ENCODE measurements around the gene PMVK.

The PMVK gene

DNA sequence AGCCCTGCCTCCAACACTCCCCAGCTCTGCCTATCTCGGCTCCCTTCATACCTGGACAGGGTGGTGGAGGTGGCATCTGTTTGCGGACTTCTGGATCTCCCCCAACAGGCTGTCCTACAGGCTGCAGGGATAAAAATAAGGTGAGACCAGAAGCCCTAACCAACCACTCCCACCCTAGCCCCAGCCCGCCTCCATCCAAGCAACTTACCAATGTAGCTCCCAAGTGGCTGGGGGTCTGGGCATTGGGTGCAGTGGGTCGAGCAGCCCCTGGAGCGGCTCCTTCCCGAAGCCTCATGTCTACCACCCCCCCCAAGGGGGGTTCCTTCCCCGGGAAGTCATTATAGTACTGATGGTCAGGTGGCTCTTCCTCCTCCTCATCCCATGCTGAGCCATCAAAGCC lies 29.6 kb upstream of the PMVK start:
- no peak for DNase-seq

DNA sequence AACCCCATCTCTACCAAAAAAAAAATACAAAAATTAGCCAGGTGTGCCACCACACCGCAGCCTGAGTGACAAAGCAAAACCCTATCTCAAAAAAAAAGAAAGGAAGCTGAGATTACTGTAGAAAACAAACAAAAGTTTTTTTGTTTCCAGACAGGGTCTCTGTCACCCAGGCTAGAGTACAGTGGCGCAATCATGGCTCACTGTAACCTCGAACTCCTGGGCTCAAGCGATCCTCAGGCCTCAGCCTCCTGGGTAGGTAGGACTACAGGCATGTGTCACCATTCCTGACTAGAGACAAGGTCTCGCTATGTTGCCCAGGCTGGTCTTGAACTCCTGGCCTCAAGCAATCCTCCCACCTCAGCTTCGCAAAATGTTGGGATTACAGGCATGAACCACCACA lies 27.8 kb upstream of the PMVK start:
- DNase-seq, result no peak

DNA sequence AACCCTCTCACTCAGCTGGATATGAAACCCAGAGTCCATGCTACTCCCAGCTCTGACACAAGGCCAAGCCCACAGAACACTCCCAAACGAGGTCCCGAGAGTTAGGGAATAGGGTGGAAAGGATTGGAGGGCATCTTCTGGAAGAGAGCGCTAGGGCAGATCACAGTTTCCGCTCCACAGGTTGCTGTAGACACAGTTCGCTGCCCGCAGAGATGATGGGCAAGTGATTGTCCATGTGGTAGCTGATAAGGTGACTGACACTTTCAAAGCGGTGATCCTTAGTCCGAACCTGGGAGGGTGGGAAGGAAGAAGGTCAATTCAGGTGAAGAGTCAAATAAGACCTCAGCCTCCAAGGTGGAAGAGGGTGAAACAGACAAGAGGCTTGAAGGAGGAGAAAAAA lies 27.1 kb upstream of the PMVK start:
- no peak for DNase-seq

DNA sequence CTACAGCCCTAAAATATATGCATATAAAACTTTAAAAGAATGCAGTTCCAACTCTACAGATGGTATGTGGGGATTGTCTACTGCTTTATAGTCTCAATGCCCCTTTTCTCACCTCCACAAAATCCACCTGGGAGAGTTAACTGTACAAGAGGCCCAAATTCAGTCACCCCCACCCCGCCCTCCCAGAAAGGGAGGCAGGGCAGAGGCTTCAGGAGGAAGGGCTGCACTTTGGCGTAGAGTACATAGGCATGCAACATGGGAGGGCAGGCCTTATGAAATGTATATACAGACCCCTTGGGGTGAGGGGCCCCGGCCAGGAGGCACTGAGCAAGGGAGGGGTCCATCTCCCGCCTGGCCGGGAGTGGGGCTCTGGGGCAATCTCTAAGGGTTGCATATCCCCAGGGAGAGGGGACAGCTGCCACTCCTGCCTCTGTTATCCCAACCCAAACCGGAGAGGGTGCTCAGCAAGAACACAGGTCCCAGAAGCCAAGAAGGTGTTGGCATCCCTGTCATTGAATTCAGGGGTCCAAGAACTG lies 26.3 kb upstream of the PMVK start:
- no peak for DNase-seq

DNA sequence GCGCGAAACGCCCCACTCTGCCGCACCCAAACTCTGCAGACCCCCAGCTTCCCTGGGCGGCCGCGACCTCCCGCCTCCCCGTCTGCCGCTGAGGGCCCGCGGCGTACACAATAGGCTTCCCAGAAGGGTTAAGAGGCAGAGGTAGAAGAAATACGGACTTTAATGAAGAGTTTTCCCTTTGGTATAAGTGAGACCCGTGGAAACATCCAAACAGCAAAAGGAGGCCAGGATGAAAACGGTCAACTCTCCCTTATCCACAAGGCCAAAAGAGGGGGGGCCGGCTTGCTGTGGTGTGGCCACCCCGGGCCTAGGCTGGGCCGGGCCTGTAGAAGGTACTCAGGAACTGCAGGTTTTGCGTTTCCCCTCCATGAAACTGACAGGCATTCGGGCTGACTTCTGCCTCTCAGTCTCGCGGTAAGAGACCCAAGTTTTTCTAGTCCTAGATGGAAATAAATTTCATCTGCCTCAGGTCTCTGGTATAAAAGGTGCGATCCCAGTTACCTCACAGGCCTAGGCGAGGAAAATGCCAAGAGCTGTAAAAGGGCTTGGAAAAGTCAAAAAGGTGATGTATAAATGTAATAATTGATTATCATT lies 25.7 kb upstream of the PMVK start:
- no peak for DNase-seq

DNA sequence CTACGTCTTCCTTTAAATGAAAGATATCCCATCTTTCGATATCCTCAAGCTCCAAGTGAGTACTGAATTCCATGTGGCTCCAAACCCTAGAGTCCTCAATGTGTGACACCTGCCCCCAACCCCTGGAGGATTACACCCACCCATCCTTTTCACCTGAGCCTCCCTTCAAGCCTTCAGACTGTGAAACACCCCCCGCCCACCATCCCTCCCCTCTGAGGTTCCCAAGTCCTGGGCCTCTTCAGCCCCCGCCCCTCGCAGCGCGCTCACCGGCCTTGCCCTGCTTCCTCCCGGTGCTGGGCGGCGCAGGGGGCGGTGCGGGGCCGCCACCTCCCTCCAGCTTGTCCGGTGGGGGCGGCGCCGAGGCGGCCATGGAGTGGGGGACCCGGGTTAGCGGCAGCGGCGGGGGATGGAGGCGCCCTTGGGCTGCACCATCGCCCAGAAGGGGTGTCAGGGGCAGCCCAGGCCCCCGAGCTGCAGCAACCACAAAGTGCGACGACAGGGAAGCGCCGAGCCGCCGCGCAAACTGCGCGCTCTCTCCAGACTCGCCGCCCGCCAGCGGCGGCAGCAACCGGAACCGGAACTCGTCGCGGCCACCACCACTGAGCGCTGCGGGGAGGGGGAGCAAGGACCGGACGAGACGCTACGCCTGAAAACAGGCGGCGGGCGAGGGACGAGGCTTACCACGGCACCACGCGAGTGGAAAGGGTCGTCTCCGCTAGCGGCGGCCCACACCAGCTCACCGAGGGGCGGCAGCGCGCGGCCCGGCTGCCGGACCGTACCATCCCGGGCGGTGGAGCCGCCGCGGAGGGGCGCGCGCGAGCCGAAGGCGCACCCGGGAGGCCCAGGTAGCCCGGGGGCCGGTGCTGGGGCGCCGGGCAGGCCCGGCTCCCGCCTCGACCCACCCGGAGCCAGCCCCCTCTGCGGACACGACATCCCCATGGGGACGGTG lies 25.0 kb upstream of the PMVK start, which contains the start of gene PYGO2:
Gene PYGO2 (minus strand): TSS at position 576 of the 949 bp plus-strand sequence. CDS start 206 bp downstream, at position 370.
- peak; percentile 53 for DNase-seq

DNA sequence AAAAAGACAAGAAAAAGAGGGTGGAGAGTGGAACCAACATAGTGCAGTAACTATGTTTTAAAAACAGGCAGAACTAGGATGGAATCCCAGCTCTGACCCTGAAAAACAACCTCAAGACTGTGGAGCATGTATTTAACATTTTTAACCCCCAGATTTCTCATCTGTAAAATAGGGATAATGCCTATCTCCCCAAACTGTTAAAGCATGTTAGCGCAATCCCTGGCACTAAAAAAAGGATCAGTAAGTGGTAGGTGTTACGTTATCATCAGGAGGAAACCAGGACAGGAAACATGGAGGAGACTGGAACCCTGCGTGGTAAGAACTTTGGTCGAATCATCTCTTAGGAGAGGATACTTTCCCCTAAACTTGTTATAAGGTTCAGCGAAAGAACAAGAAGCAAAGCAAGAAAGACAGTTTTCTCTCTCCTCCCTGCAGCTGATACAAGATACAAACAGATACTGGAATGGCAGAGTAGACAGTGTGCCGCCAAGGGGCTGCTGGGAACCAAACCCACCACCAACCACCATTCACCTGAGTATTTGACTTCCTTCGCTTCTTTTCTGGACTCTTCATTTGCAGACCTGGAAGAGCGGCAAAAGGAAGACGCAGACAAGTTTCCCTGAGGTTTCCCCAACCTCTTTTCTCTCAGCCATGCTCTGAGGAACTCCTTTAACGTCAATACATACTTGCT lies 24.1 kb upstream of the PMVK start:
- DNase-seq, result no peak

DNA sequence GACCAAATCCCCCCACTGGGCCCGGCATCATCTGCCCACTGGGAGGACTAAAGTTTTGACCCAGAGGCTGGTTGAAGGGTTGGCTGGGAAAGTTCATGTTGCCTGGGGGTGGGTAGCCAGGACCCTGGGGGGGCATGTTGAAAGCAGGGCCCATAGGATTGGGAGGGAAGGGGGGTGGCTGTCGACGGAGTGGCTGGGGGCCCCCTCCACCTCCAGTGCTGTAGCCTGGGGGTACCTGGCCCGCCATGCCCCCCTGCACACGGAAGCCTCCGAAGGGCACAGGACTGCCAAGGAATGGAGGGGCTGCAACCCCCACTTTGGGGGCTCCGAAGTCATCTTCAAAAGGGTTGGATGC lies 22.9 kb upstream of the PMVK start:
- no peak for DNase-seq

DNA sequence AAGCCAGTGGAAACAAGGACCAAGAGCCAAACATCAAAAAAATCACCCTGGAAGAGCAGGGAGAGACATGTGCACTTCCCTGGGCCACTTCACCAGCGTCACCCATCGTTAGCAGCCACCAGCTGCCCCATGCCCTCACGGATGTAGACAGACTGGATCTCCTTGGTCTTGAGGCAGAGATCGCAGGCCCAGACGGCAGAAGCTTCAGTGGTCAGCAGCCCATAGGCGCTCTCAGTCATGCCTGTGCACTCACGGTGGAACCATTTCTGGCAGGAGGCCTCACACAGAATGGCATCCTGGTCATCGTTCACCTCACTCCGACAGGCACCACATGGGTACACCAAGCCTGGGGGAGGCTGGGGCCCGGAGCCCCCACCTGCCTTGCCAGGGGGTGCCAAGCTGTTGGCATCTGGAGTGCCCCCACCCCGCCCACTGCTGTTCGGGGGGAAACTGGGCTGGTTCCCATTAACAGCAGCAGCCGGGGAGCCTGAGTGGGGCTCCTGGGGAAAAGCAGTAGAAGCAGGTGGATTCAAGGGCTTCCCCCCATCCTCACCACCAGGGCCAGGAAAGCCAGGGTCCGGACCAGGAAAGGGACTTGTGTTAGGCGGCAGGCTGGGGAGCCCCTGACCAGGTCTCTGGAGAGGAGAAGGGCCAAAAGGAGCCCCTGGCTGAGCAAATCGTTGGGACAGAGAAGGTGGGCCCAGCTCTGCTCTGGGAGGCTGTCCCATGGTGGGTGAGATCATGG lies 22.3 kb upstream of the PMVK start:
- no peak for DNase-seq

DNA sequence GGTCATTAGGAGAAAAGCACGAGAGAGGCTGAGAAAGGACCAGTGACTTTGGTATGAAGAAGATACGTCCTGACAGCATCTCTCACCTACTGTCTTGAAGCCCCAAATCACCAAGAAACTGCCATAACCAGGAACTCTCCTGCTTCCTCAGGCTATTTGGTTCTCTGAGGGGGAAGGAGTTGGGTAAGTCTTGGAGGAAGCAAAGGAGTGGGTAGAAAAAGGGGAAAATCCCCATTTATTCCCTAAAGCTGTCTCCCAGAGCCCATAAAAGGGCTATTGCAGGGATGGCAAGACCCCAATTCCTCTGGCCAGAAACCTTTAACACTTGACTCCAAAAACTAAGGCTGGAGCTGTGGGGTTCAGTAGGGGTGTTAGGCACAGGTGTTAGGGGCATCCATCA lies 21.5 kb upstream of the PMVK start:
- DNase-seq, result no peak

DNA sequence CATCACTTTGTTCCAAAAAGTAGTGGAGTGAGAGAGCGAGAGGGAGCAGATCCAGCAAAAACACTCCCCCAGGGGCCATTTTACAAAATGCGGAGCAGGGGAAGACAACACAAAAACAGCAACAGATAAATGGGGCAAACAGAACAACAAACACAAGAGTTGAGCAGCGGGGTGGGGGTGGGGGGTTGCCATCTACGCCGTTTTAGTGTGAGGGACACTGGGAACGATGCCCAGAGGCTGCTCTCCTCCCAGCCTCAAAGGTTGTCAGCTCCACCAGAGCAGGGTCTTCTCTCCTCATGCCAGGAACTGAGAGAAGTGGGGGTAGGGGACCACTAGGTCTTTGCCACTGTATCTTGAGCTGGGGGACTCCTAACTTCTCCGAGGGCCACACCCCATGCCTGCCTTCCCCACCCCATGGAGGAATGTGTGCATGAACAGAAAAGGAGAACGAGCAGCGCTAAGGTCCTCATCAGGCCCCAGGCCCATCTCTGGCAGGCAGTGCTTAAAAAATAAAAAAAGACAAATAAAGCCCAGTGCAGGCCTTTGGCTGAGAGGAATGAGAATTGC lies 20.7 kb upstream of the PMVK start:
- no peak for DNase-seq

DNA sequence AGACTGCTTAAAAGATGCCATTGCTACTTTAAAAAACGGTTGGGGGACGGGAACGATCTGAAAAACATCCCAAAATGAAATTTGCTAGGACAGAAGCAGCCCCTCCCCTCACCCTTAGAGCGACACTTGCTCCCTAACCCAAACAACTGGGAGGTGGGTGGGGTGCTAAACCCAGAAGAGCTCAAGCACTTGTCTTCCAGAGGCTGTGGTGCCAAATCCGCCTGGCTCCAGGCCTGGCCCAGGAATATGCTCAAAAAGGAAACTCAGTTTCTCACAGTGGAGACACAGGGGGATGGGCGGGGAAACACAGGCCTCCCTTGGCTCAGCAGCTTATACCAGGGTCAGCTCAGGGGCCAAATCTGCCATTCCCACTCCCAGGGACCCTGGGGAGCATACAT lies 20.0 kb upstream of the PMVK start:
- DNase-seq, result no peak

DNA sequence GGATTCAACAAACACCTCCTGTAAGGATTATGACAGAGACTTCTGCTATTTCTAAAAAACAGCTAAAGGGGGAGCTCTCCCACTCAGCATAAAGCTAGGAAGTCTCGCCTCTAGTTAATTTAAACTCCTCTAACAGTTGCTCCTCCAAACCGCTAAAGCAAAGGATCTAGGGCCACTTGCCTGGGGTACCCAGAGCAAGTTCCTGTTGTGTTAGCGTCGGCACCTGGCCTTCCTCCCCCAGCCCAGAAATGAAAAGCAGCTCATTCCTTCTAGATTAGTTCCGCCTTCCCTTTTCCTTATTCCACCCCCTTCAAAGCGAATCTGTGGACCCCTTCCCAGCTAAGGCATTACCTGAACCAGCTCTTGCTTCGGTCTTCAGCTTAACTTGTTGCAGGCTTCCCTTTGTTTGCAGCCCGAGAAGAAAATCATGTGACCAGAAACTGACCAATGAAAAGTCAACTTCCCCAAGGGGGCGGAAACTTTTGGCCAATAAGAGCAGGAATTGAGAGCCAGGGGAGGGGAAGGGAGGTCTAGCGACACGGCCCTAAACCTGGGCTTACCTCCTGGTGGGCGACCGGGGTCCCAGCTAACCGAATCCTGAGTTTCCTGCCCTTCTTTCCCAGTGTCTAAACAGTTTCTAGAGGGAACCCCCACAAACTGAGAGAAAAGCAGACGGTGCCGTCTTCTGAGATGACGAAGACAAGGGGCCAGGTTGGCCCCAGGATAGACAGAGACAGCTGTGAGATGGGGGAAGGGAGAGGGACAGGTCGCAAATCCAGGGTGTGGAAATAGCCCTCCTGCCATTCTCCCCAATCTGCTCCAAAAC lies 19.4 kb upstream of the PMVK start, which contains the start of gene PBXIP1:
Gene PBXIP1 (minus strand): TSS at position 382 of the 826 bp plus-strand sequence. CDS start 2,378 bp downstream, outside the sequence.
- peak; percentile 25 for DNase-seq

DNA sequence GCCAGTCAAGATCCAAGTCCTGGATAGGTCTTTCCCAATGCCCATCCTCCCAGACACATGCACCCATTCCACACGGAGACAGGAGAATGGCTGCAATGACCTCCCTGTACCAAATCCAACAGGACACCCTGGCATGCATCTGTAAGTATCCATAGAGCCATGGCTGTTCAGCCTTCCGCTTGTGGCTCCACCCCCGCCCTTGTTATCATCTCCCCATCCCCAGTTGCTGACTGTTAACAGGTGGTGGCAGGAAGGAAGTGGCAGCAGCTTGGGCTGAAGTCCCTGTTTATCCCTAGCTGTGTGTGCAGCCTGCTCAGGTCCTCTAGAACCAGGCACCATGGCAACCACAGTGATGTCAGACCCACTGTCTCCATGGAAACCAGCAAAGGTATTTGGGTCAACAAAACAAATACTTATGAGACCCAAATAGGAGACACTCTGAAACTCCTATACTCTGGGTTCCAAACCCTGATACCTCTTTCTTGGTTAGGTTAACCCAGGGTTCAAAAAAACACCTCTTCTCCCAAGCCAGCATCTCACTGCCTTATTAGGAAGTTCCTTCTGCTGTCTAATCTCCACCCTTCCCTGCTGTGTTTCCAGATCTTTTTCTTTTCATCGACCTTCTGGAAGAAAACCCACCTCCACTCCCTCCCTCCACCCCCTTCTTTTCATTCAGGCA lies 18.7 kb upstream of the PMVK start:
- DNase-seq, result no peak

DNA sequence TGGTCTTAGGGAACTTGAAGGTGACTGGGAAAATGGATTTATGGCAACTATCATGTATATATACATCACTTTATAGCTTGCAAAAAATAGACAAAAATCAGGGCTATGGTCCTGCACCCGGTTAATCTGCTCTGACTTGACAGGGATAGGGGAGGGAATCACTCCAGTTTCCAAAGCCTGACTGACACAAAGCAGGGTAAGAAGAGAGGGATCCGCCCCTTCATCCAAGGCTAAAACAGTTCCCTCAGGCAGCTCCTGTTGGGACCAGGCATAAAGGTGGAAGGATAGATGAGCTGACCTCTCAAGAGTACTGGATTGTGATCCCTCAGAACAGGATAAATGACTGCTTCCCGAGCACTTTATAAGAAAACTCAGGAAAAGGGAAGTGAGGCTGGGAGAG lies 18.0 kb upstream of the PMVK start:
- DNase-seq, result no peak

DNA sequence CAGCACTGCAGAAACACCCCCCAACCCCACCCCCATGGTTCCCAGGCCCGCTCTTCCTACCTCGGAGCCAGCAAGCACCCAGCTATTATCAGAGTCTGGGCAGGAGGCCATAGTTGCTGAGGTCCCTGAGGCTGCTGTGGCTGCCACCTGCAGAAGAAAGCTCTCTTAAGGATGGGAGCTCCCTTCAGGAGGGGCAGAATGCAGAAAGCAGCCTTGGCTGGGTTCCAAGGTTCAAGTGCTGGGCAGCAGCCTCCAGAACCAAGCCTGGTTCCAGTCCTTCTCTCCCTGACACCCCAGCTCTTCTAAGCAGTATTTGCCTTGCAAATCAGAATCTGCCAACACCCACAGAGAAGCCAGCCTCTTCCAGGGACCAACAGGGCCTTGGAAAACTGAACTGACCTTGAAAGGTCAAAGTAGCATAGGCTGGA lies 17.1 kb upstream of the PMVK start:
- no peak for DNase-seq

DNA sequence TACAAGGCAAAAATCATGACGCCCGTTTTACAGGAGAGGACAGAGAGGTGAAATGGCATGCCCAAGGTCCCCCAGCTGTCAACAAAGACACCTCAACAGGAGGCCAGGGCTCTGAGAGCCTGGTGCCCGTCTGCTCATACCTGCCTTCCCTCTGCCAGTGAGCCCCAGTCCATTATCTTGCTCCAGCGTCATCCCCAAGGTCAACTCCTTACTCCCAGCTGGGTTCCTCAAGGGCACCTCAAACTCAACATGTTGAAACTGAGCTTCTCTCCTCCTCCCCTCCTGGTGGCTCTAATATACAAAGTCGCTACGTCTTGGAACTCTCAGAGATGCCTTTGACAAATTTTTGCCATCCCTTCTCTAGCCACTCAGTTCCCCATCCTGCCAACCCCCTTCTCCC lies 16.1 kb upstream of the PMVK start:
- no peak for DNase-seq

DNA sequence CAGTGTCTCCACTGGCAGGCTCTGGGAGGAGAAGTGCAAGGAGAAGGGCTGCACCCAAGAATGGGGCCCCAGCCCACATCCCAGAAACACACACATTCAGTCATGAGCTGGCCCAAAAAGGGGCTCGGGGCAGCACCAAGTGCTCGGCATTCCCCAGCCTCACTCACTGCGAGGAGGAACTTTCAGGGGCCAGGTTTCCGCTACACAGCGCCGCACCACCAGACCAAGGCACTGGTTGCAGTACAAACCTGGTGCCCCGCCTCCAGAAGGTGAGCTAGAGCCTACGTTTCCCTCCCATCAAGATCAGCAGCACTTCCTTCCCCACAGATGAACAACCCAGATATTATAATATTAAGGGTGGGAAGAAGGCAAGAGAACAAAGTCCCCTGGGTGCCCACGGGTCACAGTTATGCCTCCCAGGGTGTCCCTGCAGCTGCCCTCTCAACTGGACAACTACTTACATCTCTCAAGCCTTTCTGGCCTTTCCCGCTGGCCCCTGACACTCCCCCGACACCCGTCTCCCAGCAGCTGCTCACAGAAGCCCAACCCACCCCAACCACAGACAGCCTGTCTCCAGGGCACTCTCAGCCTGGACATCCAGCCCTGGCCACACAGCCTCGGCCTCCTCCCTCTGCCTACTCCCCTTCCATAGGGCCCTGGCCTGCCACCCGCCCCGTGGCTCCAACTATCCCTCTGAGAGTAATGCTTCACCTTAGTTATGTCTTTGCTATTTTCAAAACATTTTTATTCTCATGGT lies 15.6 kb upstream of the PMVK start:
- no peak for DNase-seq

DNA sequence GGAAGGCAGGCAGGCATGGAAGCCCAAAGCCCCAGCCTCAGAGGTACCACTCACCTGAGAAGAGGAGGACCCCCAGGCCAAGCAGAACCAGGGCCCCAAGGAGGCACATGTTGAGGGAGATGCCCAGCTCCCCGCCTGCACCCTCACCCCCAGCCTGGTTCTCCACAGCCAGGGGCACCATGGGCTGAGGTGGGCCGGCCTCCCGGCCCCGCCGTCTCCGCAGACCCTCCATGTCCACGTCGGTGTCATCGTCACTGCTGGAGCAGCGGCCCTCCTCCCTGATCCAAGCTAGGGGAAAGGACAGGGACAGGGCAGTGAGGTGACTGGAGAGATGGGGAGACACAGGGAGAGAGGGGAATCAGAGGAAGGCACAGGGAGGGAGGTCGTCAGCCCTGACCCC lies 11.6 kb upstream of the PMVK start:
- no peak for DNase-seq
